GM12864 (cell line): ENCODE results near the gene ITPRIP.

Experiments
- DNase-seq: peaks from one replicate; pipeline ENCODE4 v3.0.0-alpha.2; 2011; ENCODE audit warnings: low read depth
- H3K4me3 ChIP-seq: 2 replicates; pipeline ENCODE4 v1.5.1; 2011; ENCODE audit warnings: mild to moderate bottlenecking, low read depth, low read length, control low read depth
- CTCF ChIP-seq: IDR thresholded peaks from 2 replicates; pipeline ENCODE4 v1.5.1; 2011; ENCODE audit warnings: low read depth, mild to moderate bottlenecking, moderate library complexity, low read length, control low read depth, inconsistent platforms; ENCODE audit errors: missing control alignments

Gene ITPRIP

GRCh38 chr10:104262055-104262454 is 76.2 kb downstream of the ITPRIP start:
- no peak for TF ChIP-seq CTCF
- no peak overlapping the region for H3K4me3 ChIP-seq
- DNase-seq = no peak

DNA sequence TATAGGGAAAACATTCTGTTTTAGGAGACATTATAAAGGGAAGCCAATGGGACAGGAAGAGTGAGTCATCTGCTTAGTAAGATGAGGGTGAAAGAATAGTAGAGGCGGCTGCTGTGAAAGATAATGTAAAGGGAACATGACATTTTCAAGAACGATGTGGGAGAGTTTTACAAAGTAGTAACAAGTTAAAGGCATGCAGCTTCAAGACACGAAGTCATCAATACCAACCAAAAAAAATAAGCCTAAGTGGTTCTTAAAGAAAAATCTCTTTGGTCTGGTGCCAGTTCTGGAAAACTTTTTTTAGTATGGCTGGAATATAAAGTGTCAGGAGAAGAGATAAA is 77.5 kb downstream of the ITPRIP start:
- H3K4me3 ChIP-seq = no peak overlapping the region
- no peak for DNase-seq
- no peak for TF ChIP-seq CTCF

- no peak for TF ChIP-seq CTCF
- H3K4me3 ChIP-seq = no peak overlapping the region
- no peak for DNase-seq
Measured at GRCh38 chr10:104259999-104260774, 78.1 kb downstream of the ITPRIP start.
